CD8-positive, alpha-beta memory T cell (primary cell): Measurements from ENCODE around the gene KLF3. TPM values are rescaled to one million over a fixed set of nuclear protein-coding genes. Genes with fewer than 3 reads are reported as not detected.
A peak's percentile ranks its signal among the peaks of the same experiment; 100 is the strongest.

Source experiments
- CTCF ChIA-PET: fragments of 350-600 bp; sonication (Branson Sonifier 250); formaldehyde crosslinking; loops from one replicate; lab custom pipeline; 2021; ENCODE audit warnings: antibody characterized with exemption; lab: Charles Lee
- POLR2A ChIA-PET: fragments of 350-600 bp; sonication (Branson Sonifier 250); formaldehyde crosslinking; loops from one replicate; lab custom pipeline; 2021; ENCODE audit warnings: antibody characterized with exemption; lab: Charles Lee
- DNase-seq, 5 donors: peaks; one replicate each; pipeline versions ENCODE4 v3.0.0 to v3.0.0-alpha.2; 2020 to 2022; ENCODE audit warnings: mixed read lengths in 1 of 5
- H3K27ac ChIP-seq: one replicate; pipeline ENCODE4 v1.7.0; 2013; ENCODE audit warnings: low read depth, mild to moderate bottlenecking, low read length, moderate library complexity
- H3K27me3 ChIP-seq: 2 replicates; pipeline ENCODE4 v1.7.0; 2013; ENCODE audit warnings: low read length, mild to moderate bottlenecking; ENCODE audit not compliant: insufficient read depth, poor library complexity, severe bottlenecking
- H3K36me3 ChIP-seq: 2 replicates; pipeline ENCODE4 v1.7.0; 2013; ENCODE audit warnings: mild to moderate bottlenecking, low read length, moderate library complexity; ENCODE audit not compliant: insufficient read depth
- H3K4me1 ChIP-seq: 2 replicates; pipeline ENCODE4 v1.7.0; 2013; ENCODE audit warnings: mild to moderate bottlenecking, low read length, moderate library complexity; ENCODE audit not compliant: insufficient read depth
- H3K4me3 ChIP-seq: 2 replicates; pipeline ENCODE4 v1.7.0; 2013; ENCODE audit warnings: mild to moderate bottlenecking, low read length
- H3K9me3 ChIP-seq: 2 replicates; pipeline ENCODE4 v1.7.0; 2013; ENCODE audit warnings: mild to moderate bottlenecking, low read length
- H3K27ac Mint-ChIP-seq, 8 donors: one replicate each; pipeline ENCODE4 v1.8.0; 2020 to 2021; ENCODE audit warnings: mixed read lengths in 8 of 8, mild to moderate bottlenecking in 6 of 8, inconsistent platforms in 3 of 8, moderate library complexity in 3 of 8
- H3K27me3 Mint-ChIP-seq, 2 donors: one replicate each; pipeline ENCODE4 v1.8.0; 2020 to 2021; ENCODE audit warnings: mixed read lengths in 2 of 2, mild to moderate bottlenecking in 1 of 2, moderate library complexity in 1 of 2
- H3K36me3 Mint-ChIP-seq, 3 donors: one replicate each; pipeline ENCODE4 v1.8.0; 2020 to 2021; ENCODE audit warnings: mixed read lengths in 3 of 3, inconsistent platforms in 1 of 3, mild to moderate bottlenecking in 1 of 3
- H3K4me1 Mint-ChIP-seq, 3 donors: one replicate each; pipeline ENCODE4 v1.8.0; 2020 to 2021; ENCODE audit warnings: mixed read lengths in 3 of 3, inconsistent platforms in 1 of 3, mild to moderate bottlenecking in 1 of 3
- H3K4me3 Mint-ChIP-seq, 7 donors: one replicate each; pipeline ENCODE4 v1.8.0; 2020 to 2021; ENCODE audit warnings: mixed read lengths in 7 of 7, mild to moderate bottlenecking in 6 of 7, moderate library complexity in 4 of 7, inconsistent platforms in 2 of 7
- H3K9me3 Mint-ChIP-seq, 5 donors: one replicate each; pipeline ENCODE4 v1.8.0; 2020 to 2022; ENCODE audit warnings: mixed read lengths in 5 of 5, mild to moderate bottlenecking in 3 of 5, moderate library complexity in 2 of 5, inconsistent platforms in 1 of 5
- polyA plus RNA-seq: library from polyadenylated mRNA; unstranded; fragments of 300-500 nt; fragmentation: Illumina TruSeq; gene quantifications from one replicate; pipeline ENCODE4 v1.2.3, GENCODE V29; 2021
- total RNA-seq, 2 experiments: library from RNA; stranded (reverse); gene quantifications; one replicate each; pipeline ENCODE4 v1.2.3, GENCODE V29; 2021

Gene KLF3
- total RNA-seq (10 to 100 TPM; 15.2 to 17.1 TPM), polyA plus RNA-seq (72.9 TPM)

- no peaks in the 10 kb centered on the region for H3K27me3 ChIP-seq
- peak within 1 kb of the TSS; percentile 67 for H3K4me3 ChIP-seq
- H3K4me3 Mint-ChIP-seq: peak within 1 kb of the TSS; percentile 86 to 100 (median 96)
- peak within 1 kb of the TSS; percentile 85 for H3K27ac ChIP-seq
- H3K36me3 Mint-ChIP-seq: peaks cover 3 to 30% (median 3%) of the 10 kb centered on the region in 3 donors
- peak; percentile 91 to 96 (median 93) for DNase-seq
- H3K27ac Mint-ChIP-seq: peak within 1 kb of the TSS; percentile 84 to 100 (median 99)
- no peaks in the 10 kb centered on the region for H3K27me3 Mint-ChIP-seq
- CTCF ChIA-PET: interaction anchor here (1.8 kb wide), 2 partner anchors 10 to 344 kb away, joined by 8 to 10 read pairs; no protein-coding TSS in a partner anchor
- no peaks in the 10 kb centered on the region for H3K9me3 ChIP-seq
- peaks cover 44% of the 10 kb centered on the region for H3K4me1 ChIP-seq
- POLR2A ChIA-PET: interaction anchor here (1.2 to 1.9 kb wide), 3 partner anchors 10 to 135 kb away, joined by 9 to 20 read pairs (median 11); no protein-coding TSS in a partner anchor
- H3K9me3 Mint-ChIP-seq: no peaks in the 10 kb centered on the region
- H3K36me3 ChIP-seq: no peaks in the 10 kb centered on the region
- peaks cover 58 to 74% (median 69%) of the 10 kb centered on the region in 3 donors for H3K4me1 Mint-ChIP-seq
Measured at GRCh38 chr4:38663801-38664705, at the start of gene KLF3. Gene KLF3 (plus strand): TSS chr4:38664199. CDS start chr4:38680626, 16,427 bp downstream.

GRCh38 chr4:38614231-38614630, 49.8 kb upstream of the KLF3 start:
- CTCF ChIA-PET: no interaction called here
- H3K36me3 Mint-ChIP-seq: peaks cover 0 to 5% (median 4%) of the 10 kb centered on the region in 3 donors
- POLR2A ChIA-PET: no interaction called here
- H3K27me3 Mint-ChIP-seq: no peaks in the 10 kb centered on the region
- Histone ChIP-seq H3K36me3 (no peaks in the 10 kb centered on the region), H3K27ac (no peak overlapping the region), H3K4me3 (no peak overlapping the region), H3K9me3 (no peaks in the 10 kb centered on the region), H3K4me1 (peaks cover 8% of the 10 kb centered on the region), H3K27me3 (no peaks in the 10 kb centered on the region)
- no peak for DNase-seq
- no peak overlapping the region for H3K4me3 Mint-ChIP-seq
- H3K9me3 Mint-ChIP-seq: no peaks in the 10 kb centered on the region
- H3K4me1 Mint-ChIP-seq: peaks cover 20 to 30% (median 27%) of the 10 kb centered on the region in 3 donors
- H3K27ac Mint-ChIP-seq: peak overlapping the region in 1 of 8 donors; percentile 68

GRCh38 chr4:38615847-38616246, 48.2 kb upstream of the KLF3 start:
- Histone ChIP-seq H3K4me3 (no peak overlapping the region), H3K9me3 (no peaks in the 10 kb centered on the region), H3K4me1 (no peaks in the 10 kb centered on the region), H3K36me3 (no peaks in the 10 kb centered on the region), H3K27ac (no peak overlapping the region), H3K27me3 (no peaks in the 10 kb centered on the region)
- no peaks in the 10 kb centered on the region for H3K9me3 Mint-ChIP-seq
- peak overlapping the region in 1 of 8 donors; percentile 9 for H3K27ac Mint-ChIP-seq
- ChIA-PET POLR2A (no interaction called here), CTCF (interaction anchor here (1.2 kb wide), 1 partner anchor 436 kb away, joined by 3 read pairs; no protein-coding TSS in a partner anchor)
- peaks cover 10 to 16% (median 12%) of the 10 kb centered on the region in 3 donors for H3K4me1 Mint-ChIP-seq
- H3K27me3 Mint-ChIP-seq: no peaks in the 10 kb centered on the region
- DNase-seq: no peak
- peaks cover 0 to 5% (median 4%) of the 10 kb centered on the region in 3 donors for H3K36me3 Mint-ChIP-seq
- H3K4me3 Mint-ChIP-seq: no peak overlapping the region

GRCh38 chr4:38618505-38618904, 45.5 kb upstream of the KLF3 start:
- H3K36me3 Mint-ChIP-seq: peaks cover 0 to 7% (median 5%) of the 10 kb centered on the region in 3 donors
- Histone ChIP-seq H3K36me3 (no peaks in the 10 kb centered on the region), H3K27me3 (no peaks in the 10 kb centered on the region), H3K4me1 (no peaks in the 10 kb centered on the region), H3K27ac (no peak overlapping the region), H3K4me3 (no peak overlapping the region), H3K9me3 (no peaks in the 10 kb centered on the region)
- H3K4me1 Mint-ChIP-seq: peaks cover 8 to 14% (median 8%) of the 10 kb centered on the region in 3 donors
- H3K27me3 Mint-ChIP-seq: no peaks in the 10 kb centered on the region
- H3K27ac Mint-ChIP-seq: no peak overlapping the region
- POLR2A ChIA-PET: no interaction called here
- CTCF ChIA-PET: no interaction called here
- H3K9me3 Mint-ChIP-seq: no peaks in the 10 kb centered on the region
- H3K4me3 Mint-ChIP-seq: no peak overlapping the region
- DNase-seq: no peak

GRCh38 chr4:38619316-38619715, 44.7 kb upstream of the KLF3 start:
- no peaks in the 10 kb centered on the region for H3K36me3 ChIP-seq
- no peaks in the 10 kb centered on the region for H3K27me3 ChIP-seq
- ChIA-PET POLR2A (no interaction called here), CTCF (no interaction called here)
- peaks cover 4 to 8% (median 7%) of the 10 kb centered on the region in 3 donors for H3K4me1 Mint-ChIP-seq
- H3K36me3 Mint-ChIP-seq: peaks cover 0 to 7% (median 5%) of the 10 kb centered on the region in 3 donors
- H3K27me3 Mint-ChIP-seq: no peaks in the 10 kb centered on the region
- H3K9me3 Mint-ChIP-seq: no peaks in the 10 kb centered on the region
- no peak overlapping the region for H3K27ac ChIP-seq
- no peak overlapping the region for H3K4me3 Mint-ChIP-seq
- no peak overlapping the region for H3K27ac Mint-ChIP-seq
- no peaks in the 10 kb centered on the region for H3K9me3 ChIP-seq
- no peaks in the 10 kb centered on the region for H3K4me1 ChIP-seq
- DNase-seq: no peak
- no peak overlapping the region for H3K4me3 ChIP-seq

GRCh38 chr4:38620065-38620464, 43.9 kb upstream of the KLF3 start:
- H3K27ac ChIP-seq: no peak overlapping the region
- CTCF ChIA-PET: no interaction called here
- no peaks in the 10 kb centered on the region for H3K27me3 Mint-ChIP-seq
- no peaks in the 10 kb centered on the region for H3K36me3 ChIP-seq
- no peaks in the 10 kb centered on the region for H3K27me3 ChIP-seq
- no peak overlapping the region for H3K4me3 ChIP-seq
- no peaks in the 10 kb centered on the region for H3K4me1 ChIP-seq
- POLR2A ChIA-PET: interaction anchor here (0.6 kb wide), 1 partner anchor 317 kb away, joined by 3 read pairs; no protein-coding TSS in a partner anchor
- H3K9me3 ChIP-seq: no peaks in the 10 kb centered on the region
- H3K4me1 Mint-ChIP-seq: peaks cover 0 to under 1% (median 0%) of the 10 kb centered on the region in 3 donors
- no peak for DNase-seq
- H3K4me3 Mint-ChIP-seq: no peak overlapping the region
- peak overlapping the region in 3 of 8 donors; percentile 16 to 17 (median 17) for H3K27ac Mint-ChIP-seq
- peaks cover 0 to 5% (median 5%) of the 10 kb centered on the region in 3 donors for H3K36me3 Mint-ChIP-seq
- H3K9me3 Mint-ChIP-seq: no peaks in the 10 kb centered on the region

- Mint-ChIP-seq H3K27ac (peak overlapping the region in 1 of 8 donors; percentile 12), H3K9me3 (no peaks in the 10 kb centered on the region), H3K36me3 (peaks cover 0 to 5% (median 5%) of the 10 kb centered on the region in 3 donors), H3K4me3 (no peak overlapping the region), H3K4me1 (peaks cover 0 to 3% (median 1%) of the 10 kb centered on the region in 3 donors), H3K27me3 (no peaks in the 10 kb centered on the region)
- no peak for DNase-seq
- H3K4me3 ChIP-seq: no peak overlapping the region
- H3K27ac ChIP-seq: no peak overlapping the region
- ChIA-PET CTCF (no interaction called here), POLR2A (no interaction called here)
- H3K9me3 ChIP-seq: no peaks in the 10 kb centered on the region
- peaks cover 3% of the 10 kb centered on the region for H3K4me1 ChIP-seq
- no peaks in the 10 kb centered on the region for H3K36me3 ChIP-seq
- no peaks in the 10 kb centered on the region for H3K27me3 ChIP-seq
Measured at GRCh38 chr4:38620527-38621027, 43.4 kb upstream of the KLF3 start.
